GM18868 (cell line): ENCODE results near the gene PRKCB.

Experiments
- ATAC-seq: cut with Tn5 transposase; IDR thresholded peaks from one replicate; pipeline ENCODE4 v1.9.1; 2021; ENCODE audit warnings: mild to moderate bottlenecking, moderate library complexity; ENCODE audit not compliant: unreplicated experiment

Gene PRKCB

GRCh38 chr16:23863511-23864422 lies 28.0 kb downstream of the PRKCB start:
- ATAC-seq: peak; percentile 82

DNA sequence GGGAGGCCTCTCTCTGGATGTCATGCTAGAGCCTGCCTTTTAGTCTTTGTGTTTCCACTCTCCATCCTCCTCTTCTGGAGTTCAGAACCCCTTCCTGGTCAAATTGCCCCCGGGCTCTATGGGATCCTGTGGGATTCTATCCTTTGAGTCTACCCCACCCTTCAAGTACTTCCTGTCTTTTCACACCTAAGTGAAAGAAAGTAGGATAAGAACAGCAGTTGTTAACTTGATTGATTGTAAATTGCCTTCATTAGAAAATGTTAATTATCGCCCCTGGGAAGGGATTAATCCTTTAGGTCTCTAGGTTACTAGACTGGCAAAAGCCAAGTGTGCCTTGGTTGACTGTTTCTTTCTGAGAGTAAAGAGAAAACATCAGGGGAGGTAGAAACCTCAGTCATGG lies 30.1 kb downstream of the PRKCB start:
- no peak for ATAC-seq

- no peak for ATAC-seq
These were observed 30.8 kb downstream of the PRKCB start for GRCh38 chr16:23866621-23867020.

GRCh38 chr16:23867566-23867965 lies 31.8 kb downstream of the PRKCB start:
- no peak for ATAC-seq

DNA sequence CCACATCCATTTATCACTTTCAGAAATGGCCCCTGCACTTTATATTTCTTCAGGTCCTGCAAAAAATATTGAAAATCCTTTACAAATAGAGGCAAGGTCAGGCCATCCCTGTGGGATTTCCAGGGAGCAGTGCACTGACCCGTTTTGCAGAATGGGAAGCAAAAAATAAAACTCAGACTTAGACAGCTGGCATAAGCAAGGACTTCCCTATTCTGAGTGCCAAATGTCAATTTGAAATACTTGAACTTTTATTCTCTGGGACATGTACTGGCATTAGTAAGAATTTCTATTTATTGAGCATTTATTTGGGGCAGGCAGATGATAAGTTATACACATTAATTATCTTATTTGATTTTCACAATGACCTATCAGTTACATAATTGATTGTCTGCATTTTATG lies 32.4 kb downstream of the PRKCB start:
- ATAC-seq: no peak

DNA sequence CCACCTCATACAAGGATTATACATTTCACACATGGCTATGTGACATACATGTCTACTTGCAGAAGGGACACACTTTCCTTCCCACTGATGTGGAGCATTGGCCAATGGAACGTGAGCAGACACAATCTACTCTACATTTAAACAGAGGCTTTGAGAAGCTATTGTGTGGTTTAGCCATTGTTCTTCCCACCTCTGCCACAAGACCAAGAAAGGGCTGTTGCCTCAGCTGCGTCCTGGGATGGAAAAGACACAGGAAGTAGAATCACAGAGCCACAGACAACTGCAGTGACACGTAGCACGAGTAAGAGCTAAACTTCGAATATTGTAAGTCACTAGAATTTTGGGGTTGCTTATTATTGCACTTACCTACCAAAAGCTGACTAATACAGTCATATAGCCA lies 33.3 kb downstream of the PRKCB start:
- no peak for ATAC-seq

DNA sequence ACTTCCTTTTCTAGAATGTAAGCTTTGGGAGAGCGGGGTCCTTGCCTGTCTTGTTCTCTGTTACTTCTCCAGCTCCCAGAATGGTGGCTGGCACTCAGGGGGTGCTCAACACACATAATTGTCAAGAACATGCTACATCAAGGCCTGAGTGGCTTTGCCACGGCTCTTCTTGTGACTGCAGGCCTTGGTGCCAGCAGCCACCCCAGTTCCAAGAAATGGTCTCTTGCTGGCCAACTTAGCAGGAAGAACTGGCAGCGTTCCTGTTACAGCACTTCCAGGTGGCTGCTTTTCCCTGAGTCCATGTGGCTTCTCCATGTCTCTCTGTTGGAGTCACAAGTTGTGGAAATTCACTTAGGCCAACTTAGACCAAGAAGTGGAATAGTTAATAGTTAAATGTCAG lies 36.1 kb downstream of the PRKCB start:
- ATAC-seq: no peak

DNA sequence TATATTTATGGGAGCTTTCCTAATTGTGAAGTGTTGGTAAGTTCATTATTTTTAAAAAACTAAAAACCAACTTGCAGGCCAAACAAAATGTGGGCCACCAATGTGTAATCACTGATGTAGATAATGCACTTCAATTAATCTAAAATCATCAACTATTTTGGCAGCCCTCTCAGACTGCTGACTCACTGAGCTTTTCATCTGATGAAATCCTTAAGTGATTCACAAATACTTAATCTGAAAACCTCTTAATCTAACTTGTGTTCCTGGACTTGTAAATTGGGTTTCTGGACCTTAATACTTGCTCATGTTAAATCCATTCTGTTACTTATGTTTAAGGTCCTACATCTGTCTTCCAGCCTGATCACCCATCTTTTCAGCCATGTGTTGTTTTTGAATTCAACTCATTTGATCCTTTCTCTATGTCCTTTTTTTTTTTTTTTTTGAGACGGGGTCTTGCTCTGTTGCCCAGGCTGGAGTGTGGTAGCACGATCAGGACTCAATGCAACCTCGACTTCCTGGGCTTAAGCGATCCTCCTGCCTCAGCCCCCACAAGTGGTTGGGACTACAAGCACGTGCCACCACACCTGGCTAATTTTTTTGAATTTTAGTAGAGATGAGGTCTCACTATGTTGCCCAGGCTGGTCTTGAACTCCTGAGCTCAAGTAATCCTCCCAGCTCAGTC lies 39.0 kb downstream of the PRKCB start:
- ATAC-seq: no peak

GRCh38 chr16:23876256-23876896 lies 40.6 kb downstream of the PRKCB start:
- ATAC-seq: no peak

- no peak for ATAC-seq
These were observed 41.6 kb downstream of the PRKCB start for GRCh38 chr16:23877107-23878070.

DNA sequence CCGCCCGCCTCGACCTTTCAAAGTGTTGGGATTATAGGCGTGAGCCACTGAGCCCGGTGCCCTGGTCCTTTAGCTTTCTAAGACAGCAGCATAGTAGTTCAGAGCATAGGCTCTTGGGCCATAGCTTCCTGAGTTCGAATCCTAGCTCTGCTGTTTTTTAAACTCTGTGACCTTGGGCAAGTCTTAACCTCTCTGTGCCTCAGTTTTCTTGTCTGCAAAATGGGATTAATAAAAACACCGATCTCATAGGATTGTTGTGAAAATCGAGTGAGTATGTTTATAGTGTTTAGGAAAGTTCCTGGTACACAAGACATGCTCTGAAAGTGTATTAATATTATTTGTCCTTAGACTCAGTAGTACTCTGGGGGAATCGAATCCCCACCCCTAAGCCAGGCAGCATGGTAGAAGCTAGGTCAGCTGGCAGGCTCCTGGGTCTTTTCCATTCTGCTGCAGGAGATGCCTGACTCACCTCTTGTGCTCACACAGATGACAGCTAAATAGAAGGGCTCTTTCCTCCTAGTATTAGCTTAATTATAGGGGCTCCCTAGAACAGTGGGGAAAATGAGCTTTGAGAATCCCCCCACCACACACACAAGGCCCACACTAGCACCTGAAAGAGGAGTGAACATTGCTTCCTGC lies 44.1 kb downstream of the PRKCB start:
- ATAC-seq: no peak

- no peak for ATAC-seq
These were observed 53.4 kb downstream of the PRKCB start for GRCh38 chr16:23889189-23889588.

DNA sequence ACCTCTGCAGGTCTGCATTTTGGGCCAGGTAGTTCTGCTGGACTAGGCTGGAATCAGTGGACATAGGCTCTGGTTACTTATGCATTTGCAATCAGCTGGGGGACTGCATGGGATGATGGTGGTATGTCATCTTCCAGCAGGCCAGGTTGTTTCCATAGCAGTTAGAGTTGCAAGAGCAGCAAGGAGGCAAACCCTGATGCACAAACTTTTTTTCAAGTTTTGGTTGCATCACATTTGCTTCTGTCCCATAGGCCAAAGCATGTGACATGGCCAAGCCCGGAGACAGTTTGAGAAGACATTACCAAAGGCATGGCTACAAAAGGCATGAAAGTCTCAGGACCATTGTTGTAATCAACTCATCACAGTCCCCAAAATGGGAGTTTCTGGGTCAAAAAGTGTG lies 58.2 kb downstream of the PRKCB start:
- ATAC-seq: no peak

DNA sequence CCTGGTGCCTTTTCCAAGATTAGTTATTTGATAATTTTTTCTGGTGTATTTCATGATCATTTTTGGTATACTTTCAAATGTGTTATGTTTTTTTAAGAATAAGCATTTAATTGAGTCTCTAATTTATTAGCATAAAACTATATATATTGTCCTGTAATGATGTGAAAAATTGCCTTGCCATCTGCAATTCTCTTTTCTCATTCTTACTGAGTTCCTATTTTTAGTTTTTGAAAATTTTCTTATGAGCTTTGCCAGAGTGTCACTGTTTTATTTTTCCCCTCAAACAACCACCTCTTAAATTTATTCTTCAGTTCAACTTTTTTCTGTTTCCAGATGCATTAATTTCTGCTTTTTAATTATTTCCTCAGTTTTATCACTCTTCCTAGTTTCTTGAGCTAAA lies 59.3 kb downstream of the PRKCB start:
- ATAC-seq: no peak

GRCh38 chr16:23896832-23897821 lies 61.3 kb downstream of the PRKCB start:
- ATAC-seq: no peak

DNA sequence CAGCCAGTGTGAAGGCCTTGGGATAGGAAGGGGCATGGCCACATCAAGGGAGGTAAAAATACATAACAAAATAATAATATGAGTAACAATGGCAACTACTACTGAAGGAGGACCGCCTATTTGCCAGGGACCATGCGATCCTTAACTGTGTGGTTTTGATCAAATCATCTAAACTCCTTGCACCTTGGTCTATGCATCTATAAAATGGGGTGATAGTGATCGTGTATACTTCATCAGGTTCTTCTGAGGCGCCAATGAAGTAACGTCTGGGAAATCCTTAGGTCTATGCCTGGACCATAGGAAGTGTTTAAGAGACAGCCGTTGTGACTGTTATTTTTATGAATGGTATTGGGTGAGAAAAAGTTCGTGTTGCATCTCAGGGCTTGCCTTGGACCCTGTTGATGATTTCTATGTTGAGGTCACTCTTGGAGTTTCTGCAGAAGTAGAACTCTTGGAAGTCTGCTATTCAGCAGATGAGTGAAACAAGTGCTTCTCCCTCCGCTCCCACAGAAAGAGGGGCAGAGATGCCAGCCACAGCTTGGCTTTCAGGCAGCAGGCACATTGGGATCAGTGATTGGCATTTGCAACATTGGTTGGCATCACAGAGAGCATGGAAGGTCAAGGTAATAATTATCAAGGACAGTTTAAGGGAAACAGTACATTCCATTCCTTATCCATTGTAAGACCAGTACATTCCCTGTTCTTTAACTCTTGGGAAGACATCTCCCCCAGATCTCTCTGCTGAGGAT lies 63.1 kb downstream of the PRKCB start:
- ATAC-seq: no peak

DNA sequence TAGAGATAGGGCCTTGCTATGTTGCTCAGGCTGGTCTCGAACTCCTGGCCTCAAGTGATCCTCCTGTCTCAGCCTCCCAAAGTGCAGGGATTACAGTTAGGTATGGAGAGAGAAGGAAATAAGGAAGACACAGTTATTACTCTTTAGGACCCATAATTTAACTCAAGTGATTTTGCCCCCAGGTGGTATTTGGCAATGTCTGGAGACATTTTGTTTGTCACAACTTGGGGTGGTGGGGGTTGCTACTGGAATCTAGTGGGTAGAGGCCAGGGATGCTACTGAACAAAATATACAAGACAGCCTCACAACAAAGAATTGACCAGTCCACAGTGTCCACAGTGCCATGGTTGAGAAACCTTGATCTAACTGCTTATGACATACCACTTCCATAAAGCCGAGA lies 64.1 kb downstream of the PRKCB start:
- ATAC-seq: no peak

DNA sequence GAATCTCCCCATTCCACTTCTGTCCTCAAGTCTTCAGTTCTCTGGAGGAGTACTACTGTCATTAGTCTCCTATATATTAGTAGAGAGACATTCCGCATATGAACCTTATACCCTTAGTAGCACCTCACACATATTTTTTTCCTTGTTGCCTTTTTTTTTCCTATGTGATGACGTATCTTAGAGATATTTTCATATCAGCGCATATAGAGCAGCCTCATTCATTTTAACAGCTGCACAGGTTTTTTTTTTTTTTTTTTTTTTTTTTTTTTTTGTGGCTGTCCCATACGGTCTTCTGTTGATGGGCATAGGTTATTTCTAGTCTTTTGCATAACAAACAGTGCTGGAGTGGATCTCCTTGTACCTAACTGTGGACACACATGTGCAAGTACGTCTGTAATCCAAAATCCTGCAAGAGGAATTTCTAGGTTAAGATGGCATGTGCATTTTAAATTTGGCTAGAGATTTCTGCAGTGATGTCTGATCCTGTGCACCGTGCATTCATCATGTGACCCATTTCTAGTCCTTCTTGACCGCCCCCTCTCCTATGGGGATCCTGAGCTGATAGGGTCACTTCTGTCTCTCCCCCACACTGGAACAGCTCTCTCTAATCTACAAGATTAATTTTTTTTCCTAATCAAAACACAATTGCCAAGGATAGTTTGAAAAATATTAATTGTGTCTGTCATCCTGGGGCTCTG lies 64.8 kb downstream of the PRKCB start:
- ATAC-seq: no peak
